Erythroblast (primary cell): ENCODE measurements around the gene LTF.

Source experiments
- GATA1 ChIP-seq: IDR thresholded peaks from 2 replicates; pipeline ENCODE4 v1.6.1; 2011; ENCODE audit warnings: low read depth, mild to moderate bottlenecking, control low read depth, low read length, moderate library complexity
- POLR2A ChIP-seq: IDR thresholded peaks from 2 replicates; pipeline ENCODE4 v1.6.1; 2011; ENCODE audit warnings: mild to moderate bottlenecking, low read length

DNA sequence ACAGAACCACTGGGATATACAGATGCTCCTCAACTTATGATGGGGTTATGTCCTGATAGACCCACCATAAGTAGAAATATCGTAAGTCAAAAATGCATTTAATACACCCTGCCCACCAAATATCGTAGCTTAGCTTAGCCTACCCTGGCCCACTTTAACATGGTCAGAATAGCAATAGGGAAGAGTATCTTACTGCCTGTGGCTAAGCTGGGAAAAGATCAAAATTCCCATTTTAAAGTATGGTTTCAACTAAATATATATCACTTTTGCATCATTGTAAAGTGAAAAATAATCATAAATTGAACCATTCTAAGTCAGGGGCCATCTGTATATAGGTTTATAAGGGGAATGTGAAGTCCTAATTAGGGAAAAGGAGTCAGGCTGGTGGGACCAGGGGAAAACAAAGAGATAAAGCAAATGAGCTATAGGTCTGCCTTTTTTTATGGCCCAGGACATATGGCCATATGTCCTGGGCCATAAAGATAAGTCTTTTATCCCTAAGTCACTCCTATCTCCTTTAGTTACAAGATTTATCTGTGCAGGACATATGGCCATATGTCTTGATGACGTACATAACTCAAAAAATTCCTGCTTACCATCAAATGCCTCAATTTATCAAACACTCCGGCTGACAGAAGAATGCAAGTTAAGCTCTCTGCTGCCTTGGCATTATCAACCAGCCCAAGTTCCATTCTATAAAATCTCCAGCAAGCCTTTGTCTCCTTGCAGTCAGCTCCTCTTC, 44.3 kb upstream of the LTF start:
- TF ChIP-seq POLR2A (peak; percentile 28), GATA1 (peak; percentile 80)
